Measurements from ENCODE around the gene APOBEC3F.

GRCh38 chr22:39098576-39098975, 57.9 kb downstream of the APOBEC3F start:
- TF ChIP-seq POLR2A (IDR thresholded peaks at IDR 0.05) (no peak), POLR2AphosphoS5 (IDR thresholded peaks at IDR 0.05) (no peak)
- TF ChIP-seq, protein P1, sequence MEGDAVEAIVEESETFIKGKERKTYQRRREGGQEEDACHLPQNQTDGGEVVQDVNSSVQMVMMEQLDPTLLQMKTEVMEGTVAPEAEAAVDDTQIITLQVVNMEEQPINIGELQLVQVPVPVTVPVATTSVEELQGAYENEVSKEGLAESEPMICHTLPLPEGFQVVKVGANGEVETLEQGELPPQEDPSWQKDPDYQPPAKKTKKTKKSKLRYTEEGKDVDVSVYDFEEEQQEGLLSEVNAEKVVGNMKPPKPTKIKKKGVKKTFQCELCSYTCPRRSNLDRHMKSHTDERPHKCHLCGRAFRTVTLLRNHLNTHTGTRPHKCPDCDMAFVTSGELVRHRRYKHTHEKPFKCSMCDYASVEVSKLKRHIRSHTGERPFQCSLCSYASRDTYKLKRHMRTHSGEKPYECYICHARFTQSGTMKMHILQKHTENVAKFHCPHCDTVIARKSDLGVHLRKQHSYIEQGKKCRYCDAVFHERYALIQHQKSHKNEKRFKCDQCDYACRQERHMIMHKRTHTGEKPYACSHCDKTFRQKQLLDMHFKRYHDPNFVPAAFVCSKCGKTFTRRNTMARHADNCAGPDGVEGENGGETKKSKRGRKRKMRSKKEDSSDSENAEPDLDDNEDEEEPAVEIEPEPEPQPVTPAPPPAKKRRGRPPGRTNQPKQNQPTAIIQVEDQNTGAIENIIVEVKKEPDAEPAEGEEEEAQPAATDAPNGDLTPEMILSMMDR (IDR thresholded peaks at IDR 0.05), result no peak
